ENCODE data around the gene GYG1. TPM values are rescaled to one million over a fixed set of nuclear protein-coding genes. Genes with fewer than 3 reads are reported as not detected.

Gene GYG1
- total and polyA plus RNA-seq, 2 donors from 2014 or later, result 31.3 to 37.9 TPM

- H3K4me1 ChIP-seq (ENCODE audit: control insufficient read depth in 2 of 3, insufficient read depth in 2 of 3, low read depth in 1 of 3, low read length in 3 of 3), result no peaks in the 10 kb centered on the region
- FAIRE-seq, result no peak
- TF ChIP-seq CTCF (IDR thresholded peaks at IDR 0.05; ENCODE audit: borderline replicate concordance, extremely low read depth, insufficient read depth), result no peak
Observed at GRCh38 chr3:149044339-149045083, 53.2 kb downstream of the GYG1 start.

DNA sequence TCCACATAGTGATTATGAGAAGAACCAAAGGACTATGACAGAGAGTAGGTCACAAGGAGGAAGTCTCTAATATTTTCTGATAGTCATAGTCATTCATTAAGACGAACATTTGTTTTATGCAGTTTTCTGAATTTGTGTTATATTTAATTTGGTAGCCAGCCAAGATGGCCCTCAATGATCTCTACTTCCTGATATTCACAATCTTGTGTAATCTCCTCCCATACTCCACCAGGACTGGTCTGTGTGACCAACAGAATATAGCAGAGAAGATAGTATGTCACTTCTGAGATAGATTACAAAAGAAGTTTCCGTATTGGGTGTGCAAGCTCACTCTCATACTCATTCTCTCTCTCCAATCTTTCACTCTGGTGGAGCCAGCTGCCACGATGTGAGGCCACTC lies 64.2 kb downstream of the GYG1 start:
- TF ChIP-seq CTCF (IDR thresholded peaks at IDR 0.05; ENCODE audit: borderline replicate concordance, extremely low read depth, insufficient read depth), result no peak
- no peak overlapping the region for H3K4me3 ChIP-seq (ENCODE audit: low read length in 3 of 3)
- H3K27ac ChIP-seq (ENCODE audit: low read depth in 2 of 2, low read length in 2 of 2), result no peak overlapping the region
- DNase-seq (no peak), FAIRE-seq (no peak)
- no peaks in the 10 kb centered on the region for H3K27me3 ChIP-seq (ENCODE audit: control insufficient read depth, insufficient read depth, low read length)
- no peaks in the 10 kb centered on the region for H3K9me3 ChIP-seq (ENCODE audit: control insufficient read depth in 2 of 3, insufficient read depth in 1 of 3, low read length in 3 of 3)
- peaks cover 0 to 3% (median 3%) of the 10 kb centered on the region in 3 donors for H3K36me3 ChIP-seq (ENCODE audit: control insufficient read depth in 2 of 3, insufficient read depth in 3 of 3, low read length in 3 of 3)
- H3K9ac ChIP-seq (ENCODE audit: low read length in 3 of 3), result no peak overlapping the region
- intact Hi-C loops (cut with DNase I), result no loop called here
- no peaks in the 10 kb centered on the region for H3K4me1 ChIP-seq (ENCODE audit: control insufficient read depth in 2 of 3, insufficient read depth in 2 of 3, low read depth in 1 of 3, low read length in 3 of 3)

More at GRCh38 chr3:149044339-149045083, 53.2 kb downstream of the GYG1 start:
- Histone ChIP-seq H3K4me3 (ENCODE audit: low read length in 3 of 3) (no peak overlapping the region), H3K27ac (ENCODE audit: low read depth in 2 of 2, low read length in 2 of 2) (no peak overlapping the region), H3K9me3 (ENCODE audit: control insufficient read depth in 2 of 3, insufficient read depth in 1 of 3, low read length in 3 of 3) (no peaks in the 10 kb centered on the region), H3K36me3 (ENCODE audit: control insufficient read depth in 2 of 3, insufficient read depth in 3 of 3, low read length in 3 of 3) (peaks cover 0 to 7% (median 5%) of the 10 kb centered on the region in 3 donors), H3K9ac (ENCODE audit: low read length in 3 of 3) (no peak overlapping the region), H3K27me3 (ENCODE audit: control insufficient read depth, insufficient read depth, low read length) (no peaks in the 10 kb centered on the region)
- DNase-seq, result no peak
- intact Hi-C loops (cut with DNase I), result no loop called here

GRCh38 chr3:149058198-149058597 lies 66.9 kb downstream of the GYG1 start:
- DNase-seq (no peak), FAIRE-seq (no peak)
- H3K9me3 ChIP-seq (ENCODE audit: control insufficient read depth in 2 of 3, insufficient read depth in 1 of 3, low read length in 3 of 3), result no peaks in the 10 kb centered on the region
- H3K36me3 ChIP-seq (ENCODE audit: control insufficient read depth in 2 of 3, insufficient read depth in 3 of 3, low read length in 3 of 3), result peaks cover 0 to 3% (median 2%) of the 10 kb centered on the region in 3 donors
- no peaks in the 10 kb centered on the region for H3K4me1 ChIP-seq (ENCODE audit: control insufficient read depth in 2 of 3, insufficient read depth in 2 of 3, low read depth in 1 of 3, low read length in 3 of 3)
- H3K9ac ChIP-seq (ENCODE audit: low read length in 3 of 3), result no peak overlapping the region
- no peaks in the 10 kb centered on the region for H3K27me3 ChIP-seq (ENCODE audit: control insufficient read depth, insufficient read depth, low read length)
- no peak for TF ChIP-seq CTCF (IDR thresholded peaks at IDR 0.05; ENCODE audit: borderline replicate concordance, extremely low read depth, insufficient read depth)
- H3K4me3 ChIP-seq (ENCODE audit: low read length in 3 of 3), result no peak overlapping the region
- H3K27ac ChIP-seq (ENCODE audit: low read depth in 2 of 2, low read length in 2 of 2), result no peak overlapping the region
- intact Hi-C loops (cut with DNase I), result no loop called here
